Measurements from ENCODE around the gene CHST11.

Gene CHST11

DNA sequence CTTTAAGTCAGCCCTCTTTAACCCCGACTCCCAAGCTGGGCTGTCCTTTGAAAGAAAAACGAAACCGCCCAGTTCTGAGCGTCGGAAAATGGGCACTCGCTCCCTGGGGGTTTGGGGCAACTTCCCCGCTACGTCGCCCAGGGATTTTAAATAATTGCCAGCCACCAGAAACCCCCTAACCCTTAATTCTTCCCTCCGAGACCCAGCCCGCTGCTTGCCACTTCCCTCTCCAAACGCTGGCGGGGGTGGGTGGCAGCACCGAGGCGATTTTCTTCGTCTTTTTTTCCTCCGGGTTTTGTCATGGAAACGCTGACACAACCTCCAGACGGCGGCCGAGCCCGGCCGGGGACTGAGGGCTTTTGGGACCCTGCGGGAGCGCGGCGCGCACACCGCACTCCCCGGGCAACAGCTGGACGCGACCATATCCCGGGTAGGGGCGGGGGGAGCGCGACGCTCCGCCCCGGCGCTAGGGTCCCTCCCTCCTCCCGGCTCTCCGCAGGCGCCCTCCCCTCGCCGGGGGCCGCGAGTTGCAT, at the start of gene CHST11:
CHST11 (plus strand) TSS at position 532 of the 533 bp plus-strand sequence.
- peak; percentile 63 to 66 for DNase-seq (ENCODE audit: low read depth in 2 of 2)

DNA sequence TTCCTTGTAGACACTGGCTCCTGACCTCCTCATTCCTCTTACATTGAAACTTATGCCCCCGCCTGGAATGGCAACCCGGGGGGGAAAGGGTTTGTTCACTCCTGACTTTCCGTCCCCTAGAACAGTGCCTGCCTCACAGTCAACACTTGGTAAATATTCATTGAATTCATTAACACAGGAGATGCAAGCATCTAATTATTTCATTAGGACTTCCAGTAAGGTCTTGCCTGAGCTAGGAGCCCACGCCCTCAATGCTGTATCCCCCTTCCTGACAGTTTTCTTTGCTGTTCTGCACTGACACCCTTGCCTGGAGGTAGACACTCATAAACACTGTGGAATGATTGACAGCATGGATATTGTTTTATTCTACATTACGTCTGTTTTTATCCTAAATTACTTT, 49.3 kb upstream of the CHST11 start:
- no peak for DNase-seq (ENCODE audit: low read depth in 2 of 2)

DNA sequence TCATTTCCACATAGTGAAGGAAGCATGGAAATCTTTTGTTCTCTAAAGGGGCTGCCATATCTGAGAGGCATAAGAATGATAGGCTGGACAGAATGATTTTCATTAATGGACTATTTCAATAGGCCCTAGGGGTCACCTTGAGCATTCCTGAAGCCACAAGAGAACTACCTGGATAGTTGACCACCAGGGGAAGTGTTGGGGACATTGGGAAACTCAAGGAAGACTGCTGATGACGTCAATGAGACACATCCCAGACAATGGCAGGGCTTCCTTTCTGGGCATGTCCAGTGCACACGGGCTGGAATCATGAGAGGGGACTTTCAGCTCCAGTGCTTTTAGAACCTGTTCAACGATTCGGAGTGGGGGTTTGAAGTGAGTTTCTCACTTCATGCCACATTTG, 48.8 kb upstream of the CHST11 start:
- DNase-seq (ENCODE audit: low read depth in 2 of 2): no peak

DNA sequence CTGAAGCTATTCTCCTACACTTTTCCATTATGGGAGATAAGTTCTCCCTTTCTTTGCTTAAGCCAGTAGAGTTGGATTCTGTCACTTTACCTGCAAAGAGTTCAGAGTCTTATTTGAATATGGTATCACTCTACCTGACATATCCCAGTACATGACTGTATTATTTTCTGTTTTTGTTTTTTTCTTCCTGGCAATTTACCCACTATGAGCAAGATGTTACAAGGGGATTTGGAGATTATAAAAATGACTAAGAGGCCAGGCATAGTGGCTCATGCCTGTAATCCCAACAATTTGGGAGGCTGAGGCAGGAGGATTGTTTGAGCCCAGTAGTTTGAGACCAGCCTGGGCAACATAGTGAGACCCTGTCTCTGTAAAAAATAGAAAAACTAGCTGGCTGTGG, 46.4 kb upstream of the CHST11 start:
- no peak for DNase-seq (ENCODE audit: low read depth in 2 of 2)

DNA sequence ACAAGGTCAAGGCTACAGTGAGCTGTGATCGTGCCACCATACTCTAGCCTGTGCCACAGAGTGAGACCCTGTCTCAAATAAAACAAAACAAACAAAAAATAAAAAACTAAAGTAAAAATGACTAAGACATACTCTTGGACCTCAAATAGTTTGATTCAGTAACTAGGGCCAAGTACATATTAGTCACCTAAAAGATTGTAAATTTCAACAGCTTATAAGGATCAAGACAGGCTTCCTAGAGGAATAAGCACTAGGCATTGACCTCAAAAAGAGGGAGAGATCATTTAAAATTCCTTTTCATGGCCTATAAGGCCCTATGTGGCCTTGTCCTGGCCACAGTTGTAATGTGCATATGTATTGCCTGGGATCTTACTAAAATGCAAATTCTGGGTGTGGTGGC, 46.0 kb upstream of the CHST11 start:
- DNase-seq (ENCODE audit: low read depth in 2 of 2): no peak

DNA sequence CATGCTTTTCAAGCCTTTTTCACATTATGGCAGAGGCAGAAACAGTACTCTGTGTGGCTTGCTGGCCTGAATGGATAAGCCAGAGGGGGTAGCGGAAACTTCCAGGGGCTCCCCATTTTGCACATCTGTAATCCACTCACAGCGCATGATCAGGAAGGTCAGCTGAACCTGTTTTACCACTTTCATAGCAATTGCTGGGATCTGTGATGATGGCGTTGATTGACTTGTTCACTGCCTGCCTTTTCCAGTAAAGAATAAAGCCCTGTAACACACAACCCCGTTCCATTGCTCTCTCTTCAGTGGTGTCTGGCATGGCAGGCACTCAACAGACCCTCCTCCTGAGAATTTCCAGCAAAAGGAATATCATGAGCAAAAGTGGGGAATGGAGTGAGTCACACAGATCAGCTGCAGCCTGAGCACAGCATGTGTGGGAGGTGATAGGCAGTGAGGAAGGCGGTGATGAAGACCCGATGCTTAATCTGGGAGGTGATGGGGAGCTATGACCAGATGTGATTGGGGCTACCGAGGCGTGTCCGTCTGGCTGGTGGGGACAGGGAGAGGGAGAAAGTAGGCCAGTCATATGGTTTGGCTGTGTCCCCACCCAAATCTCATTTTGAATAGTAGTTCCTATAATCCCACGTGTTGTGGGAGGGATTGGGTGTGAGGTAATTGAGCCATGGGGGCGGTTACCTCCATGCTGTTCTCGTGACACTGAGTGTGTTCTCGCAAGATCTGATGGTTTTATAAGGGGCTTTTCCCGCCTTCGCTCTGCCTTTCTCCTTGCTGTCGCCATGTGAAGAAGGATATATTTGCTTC, 44.7 kb upstream of the CHST11 start:
- DNase-seq (ENCODE audit: low read depth in 2 of 2): no peak

DNA sequence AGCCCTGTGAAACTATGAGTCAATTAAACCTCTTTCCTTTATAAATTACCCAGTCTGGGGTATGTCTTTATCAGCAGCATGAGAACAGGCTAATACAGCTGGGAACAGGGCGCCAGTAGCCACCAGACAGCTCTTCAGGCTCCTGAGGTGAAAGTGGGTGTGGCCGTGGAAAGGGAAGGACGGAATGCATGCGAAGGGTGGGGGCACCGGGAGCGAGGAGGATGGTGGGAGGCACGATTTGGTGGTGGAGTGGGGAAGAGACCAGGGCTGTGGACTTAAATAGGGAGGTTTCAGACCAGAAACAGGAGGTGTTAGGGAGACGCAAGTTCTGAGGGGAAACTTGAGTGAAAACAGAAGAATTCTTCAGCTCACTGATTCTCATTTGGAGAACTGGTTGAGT, 44.1 kb upstream of the CHST11 start:
- DNase-seq (ENCODE audit: low read depth in 2 of 2): no peak

DNA sequence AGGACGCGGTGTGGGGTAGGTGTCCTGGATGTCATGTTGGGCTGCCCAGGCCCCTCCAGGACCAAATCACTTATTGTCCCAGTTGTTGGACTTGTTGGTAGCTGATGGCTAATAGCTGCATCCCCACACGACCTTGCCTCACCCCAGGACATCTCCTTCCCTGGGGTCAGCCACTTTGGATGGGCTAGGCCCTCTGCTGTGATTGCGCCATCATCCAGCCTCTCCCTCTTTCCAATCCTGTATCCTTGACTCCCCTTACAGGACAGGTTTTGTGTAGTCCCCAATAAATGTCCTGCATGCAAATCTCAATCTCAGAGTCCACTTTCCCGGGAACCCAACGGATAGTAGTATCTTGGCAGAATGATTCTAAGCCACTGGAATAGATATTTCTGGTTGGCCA, 43.4 kb upstream of the CHST11 start:
- DNase-seq (ENCODE audit: low read depth in 2 of 2): no peak

DNA sequence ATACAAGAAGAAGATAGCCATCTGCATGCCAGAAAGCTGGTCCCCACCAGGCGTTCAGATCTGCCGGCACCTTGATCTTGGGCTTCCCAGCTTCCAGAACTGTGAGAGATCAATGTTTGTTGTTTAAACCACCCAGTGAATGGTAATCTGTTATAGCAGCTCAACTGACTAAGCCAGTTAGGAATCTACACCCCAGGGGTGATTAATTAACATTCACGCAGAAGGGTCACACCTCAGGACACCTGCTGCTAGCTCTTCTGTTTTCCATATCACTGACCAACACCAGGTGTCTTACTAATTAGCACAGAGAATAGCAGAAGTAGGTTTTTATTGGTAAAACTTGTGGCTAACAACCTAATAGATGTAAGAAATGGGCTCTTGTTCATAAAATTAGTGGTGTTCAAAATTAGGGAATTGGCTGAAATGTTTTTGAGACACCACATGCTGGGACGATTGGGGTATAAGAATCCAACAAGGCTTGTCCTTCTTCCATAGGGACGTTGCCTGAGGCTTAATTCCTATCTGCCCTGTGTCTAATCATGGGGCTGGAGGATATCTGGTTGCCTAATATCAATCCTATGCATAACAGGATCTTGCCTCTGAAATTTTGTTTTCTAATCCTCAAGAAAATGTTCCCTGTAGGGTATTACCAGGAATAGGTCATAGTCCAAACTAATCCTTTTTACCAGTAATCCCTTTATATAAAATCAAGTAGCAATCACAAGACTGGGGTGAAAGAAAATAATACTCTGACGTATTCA, 42.0 kb upstream of the CHST11 start:
- DNase-seq (ENCODE audit: low read depth in 2 of 2): no peak

DNA sequence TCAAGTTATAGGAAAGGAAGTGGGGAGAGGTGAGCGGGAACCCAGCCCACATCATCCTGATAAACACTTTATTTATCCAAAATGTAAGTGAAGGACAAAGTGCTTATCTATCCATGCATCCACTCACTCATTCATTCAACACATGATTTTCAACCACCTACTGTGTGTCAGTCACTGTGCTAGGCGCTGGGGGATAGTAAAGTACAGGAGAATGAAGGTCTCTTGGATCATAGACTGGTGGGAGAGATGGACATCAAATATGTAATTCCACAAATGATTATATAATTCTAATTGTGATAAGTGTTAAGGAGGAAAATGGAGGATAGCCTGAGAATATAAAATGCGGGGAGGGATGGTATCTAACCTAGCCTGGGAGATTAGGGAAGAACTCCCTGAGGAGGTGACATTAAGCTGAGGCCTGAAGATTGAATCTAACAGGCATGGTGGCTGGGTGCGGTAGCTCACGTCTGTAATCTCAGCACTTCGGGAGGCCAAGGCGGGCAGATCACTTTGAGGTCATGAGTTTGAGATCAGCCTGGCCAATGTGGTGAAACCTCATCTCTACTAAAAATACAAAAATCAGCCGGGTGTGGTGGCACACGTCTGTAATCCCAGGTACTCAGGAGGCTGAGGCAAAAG, 41.3 kb upstream of the CHST11 start:
- no peak for DNase-seq (ENCODE audit: low read depth in 2 of 2)

DNA sequence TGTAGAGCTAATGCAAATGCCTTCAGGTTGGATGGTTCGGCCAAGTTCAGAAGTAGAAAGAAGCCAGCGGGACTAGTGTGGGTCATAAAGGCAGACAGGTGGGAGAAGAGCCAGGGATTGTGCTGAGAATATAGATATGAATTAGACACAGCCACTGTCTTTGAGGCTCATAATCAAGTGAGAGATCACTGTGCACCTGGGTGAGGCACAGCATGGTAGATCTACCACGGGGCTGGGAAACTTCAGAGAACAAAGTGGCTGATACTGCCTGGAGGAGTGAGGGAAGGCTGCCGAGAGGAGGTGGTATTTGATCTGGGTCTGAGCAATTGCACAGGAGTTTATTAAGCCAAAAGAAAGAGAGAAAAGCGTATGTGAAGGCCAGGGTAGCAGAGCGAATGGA, 40.6 kb upstream of the CHST11 start:
- DNase-seq (ENCODE audit: low read depth in 2 of 2): no peak

DNA sequence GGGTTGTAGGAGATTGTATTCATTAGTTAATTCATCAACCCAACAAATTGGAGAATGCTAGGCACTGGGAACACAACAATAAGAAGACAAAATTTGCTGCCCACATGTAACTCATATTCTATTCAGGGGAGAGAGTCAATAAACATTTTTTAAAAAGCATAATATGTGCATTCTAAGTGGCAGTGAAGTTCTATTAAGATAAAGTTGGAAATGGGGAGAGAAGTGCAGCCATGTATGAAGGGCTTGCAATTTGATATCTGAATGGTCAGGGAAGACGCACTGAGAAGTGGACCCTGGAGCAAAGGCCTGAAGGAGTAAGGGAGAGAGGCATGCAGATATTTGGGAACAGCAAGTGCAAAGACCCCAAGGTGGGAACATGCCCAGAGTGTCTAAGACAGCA, 40.2 kb upstream of the CHST11 start:
- DNase-seq (ENCODE audit: low read depth in 2 of 2): no peak

DNA sequence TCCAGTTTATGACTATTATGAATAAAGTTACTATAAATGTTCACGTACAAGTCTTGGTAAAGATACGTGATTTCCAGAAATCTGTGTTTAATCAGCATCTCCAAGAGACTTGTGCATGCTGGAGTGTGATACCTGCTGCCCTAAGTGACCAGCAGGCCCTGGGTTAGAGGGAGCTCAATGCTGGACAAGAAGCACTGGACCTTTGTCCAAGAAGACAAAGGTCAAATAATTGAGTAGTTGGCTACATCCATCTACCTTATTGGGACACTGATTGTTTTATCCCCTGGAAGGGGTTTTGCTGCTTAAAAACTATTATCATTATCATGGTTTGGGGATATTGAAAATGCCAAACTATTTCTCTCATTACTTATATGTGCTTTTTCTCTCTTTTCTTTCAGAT, 37.0 kb upstream of the CHST11 start:
- no peak for DNase-seq (ENCODE audit: low read depth in 2 of 2)

DNA sequence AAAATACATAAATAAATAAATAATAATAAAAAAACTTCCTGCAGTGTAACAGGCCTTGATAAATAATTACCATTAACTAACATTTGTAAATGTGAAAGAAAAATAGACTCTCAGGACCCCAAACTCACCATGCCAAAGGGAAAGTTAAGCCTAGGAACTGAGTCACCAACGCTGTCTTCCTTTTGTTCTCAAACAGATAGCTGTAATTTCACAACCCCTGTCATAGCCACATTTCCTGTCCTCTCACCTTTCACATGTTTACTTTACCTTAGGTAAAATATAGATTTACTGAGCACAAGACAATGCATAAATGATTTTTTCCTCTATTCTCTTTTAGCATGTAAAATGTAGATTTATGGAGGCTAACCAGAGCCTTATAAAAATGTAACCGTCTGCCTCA, 35.9 kb upstream of the CHST11 start:
- no peak for DNase-seq (ENCODE audit: low read depth in 2 of 2)

DNA sequence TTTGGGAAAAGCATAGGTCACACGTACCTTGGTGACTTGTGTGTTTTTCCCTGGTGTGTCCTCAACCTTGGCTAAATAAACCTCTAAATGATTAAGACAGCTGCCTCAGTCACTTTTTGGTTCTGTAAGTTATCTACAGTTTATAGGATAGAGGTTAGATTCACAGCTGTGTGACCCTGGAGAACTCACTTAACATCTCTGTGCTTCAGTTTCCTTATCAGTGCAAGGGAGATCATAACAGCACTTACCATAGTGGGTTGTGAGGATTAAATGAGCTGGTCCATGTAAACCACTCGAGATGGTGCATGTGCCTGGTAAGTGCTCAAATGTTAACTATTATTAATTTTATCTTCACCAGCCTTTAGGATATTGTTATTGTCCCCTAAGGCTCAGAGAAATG, 35.4 kb upstream of the CHST11 start:
- no peak for DNase-seq (ENCODE audit: low read depth in 2 of 2)

DNA sequence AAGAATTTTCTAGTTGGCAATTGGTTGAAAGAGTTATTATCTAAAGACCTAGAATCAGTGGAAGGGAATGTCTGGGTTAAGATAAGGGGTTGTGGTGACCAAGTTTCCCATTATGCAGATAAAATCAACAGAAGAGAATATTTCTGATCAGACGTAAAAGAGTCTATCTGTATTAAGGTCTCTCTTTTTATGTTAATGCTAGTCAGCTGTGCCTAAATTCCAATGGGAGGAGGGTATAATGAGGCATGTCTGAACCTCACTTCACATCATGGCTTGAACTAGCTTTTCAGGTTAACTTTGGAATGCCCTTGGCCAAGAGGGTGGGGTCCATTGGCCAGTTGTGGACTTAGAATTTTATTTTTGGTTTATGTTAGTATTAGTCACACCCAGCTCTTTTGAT, 34.3 kb upstream of the CHST11 start:
- no peak for DNase-seq (ENCODE audit: low read depth in 2 of 2)

DNA sequence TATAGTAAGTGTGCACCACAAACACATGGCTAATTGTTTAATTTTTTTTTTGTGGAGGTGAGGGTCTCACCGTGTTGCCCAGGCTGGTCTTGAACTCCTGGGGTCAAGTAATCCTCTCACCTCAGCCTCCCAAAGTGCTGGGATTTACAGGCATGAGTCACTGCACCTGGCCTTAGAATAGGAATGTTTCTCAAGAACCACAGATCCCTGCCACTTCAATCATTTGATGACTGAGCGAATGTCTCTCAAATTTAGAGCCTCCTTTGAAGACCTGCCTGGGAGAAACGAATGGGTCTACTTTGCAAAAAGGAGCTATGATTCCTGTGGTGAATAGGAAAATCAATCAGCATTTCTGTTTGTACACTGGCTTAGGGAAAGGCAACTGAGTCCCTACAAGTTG, 33.5 kb upstream of the CHST11 start:
- DNase-seq (ENCODE audit: low read depth in 2 of 2): no peak

DNA sequence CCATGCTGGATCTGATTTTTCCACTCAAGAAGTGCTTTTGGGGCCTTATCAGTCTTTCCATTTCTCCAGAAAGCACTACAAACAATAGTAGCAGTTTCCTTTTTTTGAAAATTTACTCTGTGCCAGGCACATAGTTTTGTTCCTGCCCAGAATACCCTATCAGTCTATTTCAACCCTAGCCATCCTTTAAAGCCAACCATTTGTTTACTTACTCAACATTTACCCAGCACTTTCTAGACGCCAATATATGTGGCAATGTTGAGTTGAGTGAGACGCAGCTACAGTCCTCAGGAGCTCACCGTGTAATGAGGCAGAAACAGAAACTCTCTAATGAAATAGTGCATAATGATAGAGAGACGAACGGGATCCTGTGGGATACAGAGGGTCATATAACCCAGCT, 32.9 kb upstream of the CHST11 start:
- DNase-seq (ENCODE audit: low read depth in 2 of 2): no peak

DNA sequence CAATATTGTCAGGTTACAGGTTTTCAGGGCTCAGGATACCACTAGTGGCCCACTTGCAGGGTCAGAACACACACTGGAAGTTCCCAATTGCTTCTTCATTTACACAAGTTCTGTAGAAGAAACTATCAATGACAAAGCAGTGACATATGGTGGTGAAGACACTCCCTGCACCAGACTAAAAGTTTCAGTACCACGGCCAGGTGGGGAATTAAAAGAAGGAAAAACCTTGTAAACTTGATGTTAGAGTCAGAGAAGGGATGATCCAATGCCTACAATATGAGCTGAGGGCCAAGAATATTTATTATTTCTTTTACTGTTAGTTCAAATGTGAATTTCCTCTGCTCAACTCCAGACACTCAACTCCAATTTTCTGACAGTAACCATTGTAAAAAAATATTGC, 31.8 kb upstream of the CHST11 start:
- no peak for DNase-seq (ENCODE audit: low read depth in 2 of 2)

DNA sequence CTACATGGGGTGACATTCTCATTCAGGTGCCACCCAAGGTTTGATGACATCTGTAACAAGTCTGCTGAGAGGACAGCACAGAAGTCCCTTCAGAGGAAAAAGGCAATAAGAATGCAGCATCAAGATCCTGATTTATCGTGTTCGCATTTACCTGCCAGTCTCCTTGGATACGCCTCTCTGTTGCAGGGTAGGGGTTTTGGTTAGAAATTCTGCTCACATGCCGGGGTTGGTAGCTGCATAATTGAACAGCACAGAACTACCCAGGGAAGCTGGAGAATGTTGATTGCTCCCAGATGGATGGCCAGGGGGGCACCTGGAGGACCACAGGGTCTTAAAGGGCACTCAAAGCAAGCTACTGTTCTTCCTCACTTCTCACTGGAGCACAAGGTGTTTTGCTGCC, 31.1 kb upstream of the CHST11 start:
- no peak for DNase-seq (ENCODE audit: low read depth in 2 of 2)

DNA sequence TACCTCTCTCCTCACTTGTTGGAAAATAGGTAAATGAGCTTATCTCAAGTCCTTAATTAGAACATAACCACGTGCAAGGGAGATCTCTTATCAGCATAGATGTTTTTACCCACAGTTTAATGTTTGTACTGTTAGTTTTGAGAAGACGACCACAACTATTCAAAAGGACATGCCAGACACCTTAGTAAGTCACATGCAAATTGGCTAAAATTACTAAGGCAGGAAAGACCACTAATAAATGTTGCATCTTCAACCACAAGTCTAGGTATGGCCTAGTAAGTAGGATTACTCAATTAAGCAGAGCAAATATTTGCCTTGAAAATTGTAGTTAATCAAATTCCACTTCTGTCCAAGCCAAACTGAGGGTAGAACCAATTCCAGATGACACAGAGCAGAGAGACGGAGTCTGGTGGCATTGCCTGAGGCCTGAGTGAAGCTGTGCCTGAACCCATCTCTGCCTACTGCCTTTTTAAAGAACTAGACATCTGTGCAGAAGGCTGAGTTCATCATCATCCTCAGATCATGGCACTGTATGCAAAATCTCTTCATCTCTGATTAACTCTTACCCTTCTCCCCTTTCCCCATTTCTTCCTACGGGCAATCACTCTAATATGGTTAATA, 29.7 kb upstream of the CHST11 start:
- peak; percentile 51 to 52 for DNase-seq (ENCODE audit: low read depth in 2 of 2)

DNA sequence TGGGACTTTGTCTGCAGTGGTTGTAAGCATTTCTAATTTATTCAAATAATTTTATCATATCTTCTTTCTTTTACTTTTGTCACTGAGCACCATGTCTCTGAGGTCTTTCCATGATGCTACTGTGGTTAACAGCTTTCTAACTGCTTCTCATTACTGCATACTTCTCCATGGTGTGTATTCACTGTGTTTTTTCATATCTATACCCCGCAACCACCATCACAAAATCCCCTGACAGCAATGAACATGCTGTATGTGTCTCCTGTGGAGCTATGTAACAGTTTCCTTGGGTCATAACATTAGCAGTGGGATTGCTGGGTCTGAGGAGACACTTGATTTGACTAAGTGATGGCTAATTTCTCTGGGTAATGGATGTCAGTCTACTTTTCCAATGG, 29.2 kb upstream of the CHST11 start:
- no peak for DNase-seq (ENCODE audit: low read depth in 2 of 2)
